HG03442 (cell line): ENCODE measurements around the gene MPHOSPH9.

Experiments
- ATAC-seq: cut with Tn5 transposase; IDR thresholded peaks from one replicate; pipeline ENCODE4 v1.9.1; 2021; ENCODE audit warnings: mild to moderate bottlenecking, moderate library complexity; ENCODE audit not compliant: unreplicated experiment

Gene MPHOSPH9

DNA sequence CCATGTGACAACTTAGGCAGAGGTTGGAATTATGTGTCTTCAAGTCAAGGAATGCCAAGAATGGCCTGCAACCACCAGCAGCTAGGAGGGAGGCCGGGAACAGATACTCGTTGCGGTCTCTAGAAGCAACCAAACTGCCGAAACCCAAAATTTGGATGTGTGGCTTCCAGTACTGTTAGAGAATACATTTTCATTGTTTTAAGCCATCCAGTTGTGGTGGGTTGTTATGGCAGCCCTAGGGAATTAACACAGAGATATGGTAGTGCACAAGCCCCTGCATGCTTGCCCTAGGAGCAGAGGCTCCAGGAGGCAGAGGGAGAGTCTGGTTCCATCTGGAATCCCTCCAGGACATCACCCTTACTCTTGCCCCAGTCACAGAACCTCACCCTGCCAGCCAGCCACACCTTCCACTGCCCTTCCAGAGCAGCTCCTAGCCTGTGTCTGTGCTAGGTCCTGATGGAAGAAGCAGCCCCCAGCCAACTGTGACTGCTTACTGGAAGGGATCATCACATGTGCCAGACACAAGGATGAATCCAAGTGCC, 101.6 kb downstream of the MPHOSPH9 start:
- ATAC-seq = no peak

DNA sequence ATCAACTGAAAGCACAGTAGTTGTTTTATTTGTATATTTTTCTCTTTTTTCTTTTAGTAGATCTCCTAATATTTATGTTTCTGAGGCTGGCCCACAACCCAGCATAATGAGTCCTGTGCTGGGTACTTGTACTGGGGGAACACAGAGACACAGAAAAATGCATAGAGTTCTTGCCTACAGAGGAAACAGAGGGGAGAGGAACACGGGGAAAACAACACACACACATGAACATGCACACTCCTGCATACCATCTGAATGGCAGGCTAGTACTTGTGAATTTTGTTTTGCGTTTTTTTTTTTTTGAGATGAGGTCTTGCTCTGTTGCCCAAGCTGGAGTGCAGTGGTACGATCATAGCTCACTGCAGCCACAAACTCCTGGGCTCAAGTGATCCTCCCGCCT, 103.3 kb downstream of the MPHOSPH9 start:
- no peak for ATAC-seq

DNA sequence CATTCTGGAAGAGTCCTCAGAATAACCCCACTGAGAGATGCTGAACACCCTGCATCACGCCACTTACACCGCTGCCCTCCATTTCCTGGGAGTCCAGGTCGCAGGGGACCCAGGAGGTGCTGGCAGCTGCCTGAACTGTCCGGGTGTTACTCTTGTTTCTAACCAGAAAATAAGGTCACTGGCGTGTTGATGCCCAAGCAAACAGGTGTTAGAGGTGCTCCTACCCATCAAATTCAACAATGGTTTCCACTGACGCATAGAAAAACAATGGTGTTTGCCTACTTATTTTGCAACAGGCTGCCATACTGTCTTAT, 105.8 kb downstream of the MPHOSPH9 start:
- ATAC-seq = no peak

DNA sequence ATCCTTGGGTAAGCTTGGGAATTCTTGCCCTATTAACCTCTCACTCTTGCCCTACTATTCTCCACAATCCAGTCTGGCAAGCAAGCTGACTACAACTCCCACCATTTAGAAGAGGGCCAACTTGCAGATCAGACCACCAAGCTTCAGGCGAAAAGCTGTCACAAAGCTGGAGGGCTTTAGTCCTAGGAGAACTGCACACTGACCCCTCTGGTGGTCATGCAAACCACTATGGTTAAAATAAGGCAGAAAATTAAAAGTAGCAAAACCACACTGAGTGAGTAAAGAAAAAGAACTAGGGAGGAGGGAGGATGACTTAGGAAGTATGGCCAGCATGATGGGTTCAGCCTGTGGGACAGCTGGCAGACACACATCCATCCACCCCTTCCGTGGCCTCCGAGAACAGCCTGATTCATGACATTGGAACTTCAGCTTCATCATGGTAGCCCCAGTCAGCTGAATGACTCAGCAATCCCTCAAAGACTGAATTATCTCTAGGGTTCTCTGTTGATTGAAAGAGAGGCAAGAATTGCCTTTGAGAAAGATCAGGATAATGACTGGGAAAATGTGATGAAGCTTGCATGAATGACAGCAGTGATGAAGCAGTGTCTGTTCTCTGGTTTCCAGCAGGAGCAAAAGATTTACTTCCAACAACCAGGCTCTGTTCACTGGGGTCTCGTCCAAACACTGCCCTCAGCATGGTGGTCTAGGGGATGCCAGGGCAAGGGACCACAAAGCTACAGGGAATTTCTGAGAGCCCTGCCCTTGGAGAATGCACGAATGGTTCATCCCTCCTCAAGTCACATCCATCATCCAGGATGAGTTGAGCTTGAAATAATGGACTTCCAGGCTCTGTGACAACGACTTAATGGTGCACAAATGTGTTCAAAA, 106.4 kb downstream of the MPHOSPH9 start:
- ATAC-seq = no peak

DNA sequence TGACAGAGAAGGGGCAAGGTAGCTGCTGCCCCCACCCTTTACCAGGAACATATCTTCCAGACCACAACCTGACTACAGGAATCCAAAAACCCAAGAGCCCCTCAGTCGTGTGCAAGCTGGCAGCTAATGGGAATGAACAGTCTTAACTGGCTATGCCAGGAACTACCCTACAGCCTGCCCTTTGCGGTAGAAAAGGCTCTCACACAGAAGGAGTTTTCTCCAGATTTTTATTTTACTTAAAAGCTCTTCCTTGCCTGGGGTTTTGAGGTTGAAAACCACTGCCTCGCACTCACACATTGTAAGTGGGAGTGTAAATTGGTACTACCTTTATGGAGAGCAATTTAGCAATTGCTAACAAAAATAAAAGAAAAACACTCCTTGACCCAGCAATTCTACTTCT, 110.3 kb downstream of the MPHOSPH9 start:
- ATAC-seq = no peak

DNA sequence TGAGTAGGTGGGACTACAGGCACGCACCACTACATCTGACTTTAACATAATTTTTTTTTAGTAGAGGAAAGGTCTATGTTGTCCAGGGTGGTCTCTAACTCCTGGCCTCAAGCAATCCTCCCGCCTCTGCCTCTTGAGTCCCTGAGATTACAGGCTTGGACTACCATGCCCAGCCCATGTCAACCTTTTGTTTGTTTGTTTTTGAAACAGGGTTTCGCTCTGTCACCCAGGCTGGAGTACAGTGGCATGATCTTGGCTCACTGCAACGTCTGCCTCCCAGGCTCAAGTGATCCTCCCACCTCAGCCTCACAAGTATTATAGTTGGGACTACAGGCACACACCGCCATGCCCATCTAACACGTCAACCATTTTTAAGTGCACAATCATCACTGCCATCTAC, 111.3 kb downstream of the MPHOSPH9 start:
- ATAC-seq = no peak

DNA sequence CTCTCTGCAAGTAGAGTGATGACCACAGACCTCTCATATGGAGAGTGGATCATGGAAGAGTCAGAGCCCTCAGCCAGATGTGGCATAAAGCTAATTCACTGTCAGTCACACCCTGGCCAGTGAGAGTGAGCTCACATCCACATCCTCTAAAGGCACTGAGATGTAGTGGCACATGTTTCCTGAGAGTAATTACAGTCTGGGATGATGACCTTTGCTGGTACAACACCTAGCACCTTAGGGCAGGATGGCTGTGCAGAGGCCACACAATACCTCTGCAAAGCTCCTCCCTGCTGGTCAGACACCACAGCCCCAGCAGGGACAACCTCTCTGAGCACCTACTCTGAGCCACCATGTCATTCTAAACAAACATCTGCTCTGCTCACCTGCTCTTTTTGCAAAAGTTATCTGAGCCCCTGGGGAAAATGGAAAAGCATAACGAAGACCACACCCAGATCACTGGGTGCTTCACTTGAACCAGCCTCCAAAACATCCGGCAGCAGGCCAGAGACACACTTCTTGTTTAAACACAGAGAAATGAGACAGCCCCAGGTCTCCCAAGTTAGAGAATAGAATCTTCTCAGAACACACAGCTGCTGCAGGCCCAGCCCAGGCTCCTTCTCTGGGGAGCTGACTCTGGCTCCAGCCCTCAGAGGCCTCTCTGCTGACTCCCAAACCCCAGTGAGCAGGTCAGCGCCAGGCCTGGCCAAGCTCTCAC, 112.3 kb downstream of the MPHOSPH9 start:
- ATAC-seq = peak; percentile 22

DNA sequence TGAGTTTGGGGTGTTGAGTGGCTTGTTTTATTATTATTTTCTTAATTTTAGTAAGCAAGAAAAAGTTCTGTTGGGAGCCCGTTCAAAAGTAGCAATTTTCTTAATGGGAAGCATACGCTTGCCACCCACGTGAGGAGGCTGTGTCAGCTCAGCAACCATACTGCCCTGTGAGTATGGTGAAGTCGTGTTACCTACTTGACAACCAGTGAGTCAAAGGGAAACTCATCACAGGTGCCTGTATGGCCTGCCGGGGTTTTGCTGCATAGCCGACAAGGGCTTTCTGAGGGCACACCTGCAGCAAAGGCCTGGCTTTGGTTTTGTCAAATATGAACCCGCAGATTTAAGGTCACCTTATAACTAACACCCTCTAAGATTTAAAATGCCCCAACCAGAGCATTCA, 113.1 kb downstream of the MPHOSPH9 start:
- peak; percentile 77 for ATAC-seq

DNA sequence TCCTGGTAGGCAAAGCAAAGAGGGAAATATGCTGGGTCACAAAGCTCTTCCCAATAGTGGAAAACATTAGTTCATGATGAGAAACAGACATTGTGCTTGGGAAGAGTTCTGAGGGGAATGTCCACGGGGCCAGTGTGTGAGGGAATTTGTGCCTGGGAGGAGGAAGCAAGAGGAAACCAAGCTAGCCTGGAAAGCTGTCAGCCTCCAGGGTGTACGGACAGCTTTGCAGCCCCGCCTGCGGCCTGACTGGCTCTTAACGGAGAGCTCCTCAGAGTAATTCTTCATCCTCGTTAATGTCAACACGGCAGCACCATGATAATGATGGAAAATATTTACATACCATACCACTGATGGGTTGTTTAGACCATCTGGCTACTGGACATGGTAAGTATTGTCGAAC, 114.4 kb downstream of the MPHOSPH9 start:
- no peak for ATAC-seq

DNA sequence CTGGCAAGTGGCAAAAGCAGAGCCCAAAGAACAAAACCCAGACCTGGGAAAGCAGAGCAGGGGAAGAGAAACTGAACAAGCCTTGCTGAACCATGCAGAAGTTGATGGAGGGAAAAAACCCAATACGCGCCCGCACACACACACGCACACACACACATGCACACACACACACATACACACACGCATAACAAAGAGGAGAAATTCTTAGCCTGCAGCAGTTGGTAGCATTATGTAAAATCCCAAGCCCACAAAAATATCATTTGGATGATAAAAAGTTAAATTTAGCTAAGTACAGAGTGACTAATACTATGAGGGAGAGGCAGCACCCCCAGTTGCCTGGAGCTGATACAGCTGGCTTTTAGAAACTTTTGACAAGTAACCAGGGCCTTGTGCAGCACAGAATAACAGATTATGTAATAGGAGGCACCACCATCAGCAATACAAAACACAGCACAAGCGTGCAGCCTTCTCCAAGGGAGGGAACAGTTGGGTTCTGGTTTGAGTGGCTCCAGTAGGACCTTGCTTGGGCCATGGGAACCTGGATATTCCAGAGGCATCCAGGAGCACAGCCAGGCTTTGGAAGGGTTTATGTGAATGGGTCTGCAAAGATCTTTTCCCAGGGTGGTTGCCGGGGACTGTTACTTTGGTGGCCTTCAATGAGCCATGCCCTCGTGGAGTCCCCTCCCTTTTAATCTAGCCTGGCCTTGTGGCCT, 117.4 kb downstream of the MPHOSPH9 start:
- ATAC-seq = no peak

DNA sequence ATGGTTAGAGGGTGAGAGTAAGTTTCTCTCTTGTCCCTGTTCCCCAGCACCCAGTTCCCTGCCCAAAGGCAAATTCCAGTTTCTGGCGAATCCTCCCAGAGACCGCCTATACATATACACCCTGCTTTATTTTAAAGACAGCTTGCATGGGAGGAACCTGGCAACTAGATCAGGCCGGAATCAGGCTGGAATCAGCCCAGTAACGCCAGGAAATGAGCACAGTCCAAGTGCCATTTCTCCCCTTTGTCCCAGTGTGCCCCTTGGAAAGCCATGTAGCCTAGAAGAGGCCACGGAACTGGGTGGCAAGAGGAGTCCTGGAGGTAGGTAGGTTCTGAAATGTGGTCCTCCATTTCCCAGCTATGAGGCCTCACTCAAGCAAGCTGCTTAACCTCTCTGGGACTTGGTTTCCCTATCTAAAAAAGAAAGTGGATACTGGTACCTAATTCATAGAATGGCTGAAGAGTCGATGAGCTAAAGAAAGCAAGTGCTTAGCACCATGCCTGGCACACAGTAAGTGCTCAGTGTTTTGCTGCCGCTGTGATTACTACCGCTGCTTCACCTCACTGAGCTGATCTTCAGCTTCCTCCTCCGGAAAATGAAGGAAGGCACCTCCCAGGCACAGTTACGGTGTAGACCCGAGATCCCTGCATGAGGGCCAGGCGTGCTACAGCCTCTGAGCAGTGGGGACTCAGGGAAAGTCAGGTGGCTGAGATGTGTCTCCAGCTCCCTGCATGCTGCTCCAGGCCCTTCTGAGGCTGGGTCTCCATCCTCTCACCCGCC, 118.4 kb downstream of the MPHOSPH9 start:
- no peak for ATAC-seq

DNA sequence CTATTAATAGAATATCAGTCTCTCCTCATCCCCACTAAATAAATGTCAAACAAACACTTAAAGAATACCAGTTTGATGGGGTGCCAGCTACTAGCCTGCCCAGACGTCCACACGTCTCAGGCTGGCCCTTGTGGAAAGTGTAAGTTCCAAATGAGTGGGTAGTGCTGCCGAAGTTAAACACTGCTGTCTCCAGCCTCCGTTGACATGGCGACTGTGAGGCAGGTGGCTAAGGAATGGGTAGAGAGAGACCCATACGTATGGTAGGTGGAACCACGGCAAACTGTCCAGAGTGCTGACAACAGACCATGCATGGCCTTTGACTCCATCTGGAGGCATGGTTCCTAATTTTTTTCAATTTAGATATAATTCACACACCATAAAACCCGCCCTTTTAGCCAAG, 119.9 kb downstream of the MPHOSPH9 start:
- no peak for ATAC-seq

DNA sequence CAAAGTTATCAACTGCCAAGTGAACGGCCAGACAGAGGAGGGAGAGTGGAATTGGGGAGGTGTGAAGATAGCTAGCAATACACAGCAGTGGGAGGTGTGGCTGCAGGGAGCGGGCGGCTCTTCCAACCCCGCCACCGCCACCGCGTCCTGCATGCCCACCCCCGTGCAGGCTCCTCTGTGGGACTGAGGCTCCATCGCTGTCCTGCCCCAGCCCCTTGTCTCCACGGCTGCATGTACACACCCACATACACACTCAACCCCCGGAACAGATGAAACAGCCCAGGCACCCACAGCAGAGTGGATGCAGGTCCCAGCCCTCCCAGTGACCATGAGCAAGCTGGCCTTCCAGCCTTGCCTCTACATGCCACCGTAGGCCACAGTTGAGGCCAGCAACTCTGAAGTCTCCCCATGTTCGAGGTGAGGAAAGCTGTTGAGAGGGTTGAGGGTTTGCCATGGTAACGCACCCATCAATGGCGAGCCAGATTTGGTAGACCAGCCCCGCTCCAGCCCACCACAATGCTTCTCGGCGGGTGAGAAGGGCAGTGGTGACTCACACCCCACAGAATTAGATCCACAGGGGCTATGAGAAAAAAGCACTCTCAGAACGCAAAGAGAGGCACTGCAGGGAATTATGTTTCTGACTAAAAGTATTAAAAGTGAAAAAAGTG, 121.3 kb downstream of the MPHOSPH9 start:
- no peak for ATAC-seq

DNA sequence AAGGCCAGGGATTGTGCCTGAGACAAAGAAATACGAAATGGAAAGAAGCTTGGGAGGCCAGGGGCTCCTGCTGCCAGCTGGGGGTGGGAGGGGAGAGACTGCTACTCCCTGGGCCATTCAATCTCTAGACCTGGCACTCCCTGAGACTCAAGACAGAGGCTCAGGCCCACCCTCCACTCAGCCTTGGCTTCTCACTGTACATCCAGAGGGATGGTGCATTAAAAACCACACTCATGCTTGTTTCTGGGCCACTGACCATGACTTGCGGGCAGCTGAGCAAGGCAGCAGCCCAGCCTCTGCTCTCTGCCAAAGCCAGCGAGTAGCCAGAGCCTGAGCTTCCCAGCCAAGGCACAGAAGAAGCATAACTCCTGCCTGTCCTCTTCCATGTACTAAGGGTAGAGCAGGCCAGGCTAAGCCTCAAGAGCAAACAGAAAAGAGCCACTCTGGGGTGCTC, 123.6 kb downstream of the MPHOSPH9 start:
- no peak for ATAC-seq

DNA sequence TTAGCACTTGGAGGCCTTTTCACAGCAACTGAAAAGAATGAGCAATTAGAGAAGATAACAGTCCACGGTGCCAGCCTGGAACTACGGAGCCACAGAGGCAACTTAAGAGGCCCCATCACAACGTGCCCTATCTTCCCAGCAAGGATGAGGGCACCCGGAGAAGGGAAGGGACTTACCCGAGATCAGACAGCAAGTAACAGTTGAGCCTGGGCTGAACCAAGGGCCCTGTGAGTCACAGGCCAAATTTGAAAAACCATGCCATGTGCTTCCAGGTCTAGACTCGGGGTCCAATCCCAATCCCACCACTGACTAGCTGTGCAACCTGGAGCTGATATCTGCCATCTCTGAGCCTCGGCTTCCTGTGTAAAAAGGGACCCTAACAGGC, 124.3 kb downstream of the MPHOSPH9 start:
- ATAC-seq = no peak

DNA sequence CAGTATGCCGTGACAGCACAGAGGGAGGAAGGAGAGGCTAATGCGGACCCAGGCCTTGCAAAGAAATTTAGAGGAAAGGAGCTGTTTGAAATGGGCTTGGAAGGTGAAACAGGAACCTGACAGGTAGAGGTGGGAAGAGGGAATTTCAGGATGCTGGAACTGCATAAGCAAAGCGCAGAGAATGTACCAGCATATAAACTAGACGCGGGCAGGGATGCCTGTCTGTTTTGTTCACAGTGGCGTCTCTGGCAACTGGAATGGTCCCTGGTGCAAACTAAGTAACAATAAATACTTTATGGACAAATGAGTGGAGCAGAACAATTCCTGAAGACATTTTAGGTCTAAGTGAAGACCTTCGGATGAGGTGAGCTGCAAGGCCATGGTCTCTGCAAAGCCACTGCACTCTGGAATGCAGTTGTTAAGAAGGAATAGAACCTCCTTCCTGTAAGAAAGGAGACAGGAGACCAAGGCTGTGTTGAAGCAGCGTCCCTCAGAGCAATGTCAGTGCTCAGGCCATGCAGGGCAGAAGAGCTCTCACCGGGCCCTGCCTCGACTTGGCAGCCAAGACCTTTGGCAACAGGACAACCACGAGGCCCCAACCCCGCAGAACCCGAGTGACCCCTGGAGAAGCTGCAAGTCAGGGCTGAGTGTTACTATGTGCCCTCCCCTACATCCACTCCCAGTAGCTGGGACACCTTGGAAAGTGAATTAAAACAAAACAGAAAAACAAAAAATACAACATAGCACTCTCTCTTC, 124.8 kb downstream of the MPHOSPH9 start:
- no peak for ATAC-seq

DNA sequence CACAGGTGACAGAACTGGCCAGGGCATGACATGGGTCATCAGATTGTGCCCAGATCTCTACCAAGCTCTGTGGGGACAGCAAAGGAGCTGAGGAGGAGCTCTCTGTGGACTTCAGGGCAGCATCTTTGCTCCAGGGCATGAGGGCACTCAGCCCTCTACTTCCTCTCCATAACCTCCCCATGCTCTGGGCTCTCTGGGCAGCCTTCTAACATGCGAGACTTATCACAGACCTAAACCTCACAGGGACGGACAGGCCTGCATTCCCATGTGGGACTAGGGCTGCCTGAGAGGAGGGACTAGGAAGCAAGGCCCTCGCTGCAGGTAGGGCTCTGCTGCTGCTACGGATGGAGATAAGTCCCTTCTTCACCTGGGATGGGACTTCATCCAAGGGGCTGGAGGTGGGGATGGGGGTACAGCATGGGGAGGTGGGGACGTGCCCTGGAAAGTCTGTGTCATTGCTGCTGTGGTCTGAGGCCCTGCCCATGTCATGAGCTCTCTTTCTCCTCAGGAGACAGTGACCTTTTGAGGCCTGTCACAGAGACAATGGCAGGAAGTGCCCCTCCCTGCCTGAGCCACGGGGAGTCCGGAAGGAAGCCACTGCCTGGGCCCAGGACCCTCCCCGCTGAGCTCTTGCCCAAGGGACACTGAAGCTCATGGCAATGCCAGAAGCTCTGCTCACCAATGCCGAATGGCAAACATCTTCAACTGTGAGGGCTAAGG, 126.1 kb downstream of the MPHOSPH9 start:
- ATAC-seq = no peak

DNA sequence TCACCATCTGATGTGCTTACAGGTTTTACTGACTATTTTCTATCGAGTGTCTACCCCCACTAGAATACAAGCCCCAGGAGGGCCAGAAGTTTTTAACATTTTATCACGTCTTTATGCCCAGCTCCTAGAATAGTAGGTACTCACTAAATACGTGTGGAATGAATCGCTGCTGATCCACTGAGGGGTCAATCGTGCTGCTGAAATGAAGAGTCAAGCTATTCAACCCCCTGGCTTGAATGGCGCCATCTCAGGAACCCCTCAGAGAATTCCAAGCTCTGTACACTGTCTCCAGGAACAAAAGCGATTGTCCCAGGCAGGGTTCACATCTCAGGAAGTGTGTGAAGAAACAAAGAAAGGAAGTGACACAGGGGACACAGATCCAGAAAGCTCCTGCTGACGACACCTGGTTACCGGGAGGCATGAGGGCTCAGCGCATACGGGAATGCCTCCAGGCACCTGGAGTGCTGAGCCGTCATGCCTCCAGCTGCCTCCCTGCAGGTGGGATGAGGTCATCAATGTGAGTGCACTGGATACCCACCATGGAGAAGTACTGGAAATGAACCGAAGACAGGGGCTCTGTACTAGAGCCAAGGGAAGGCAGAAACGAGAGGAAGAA, 127.6 kb downstream of the MPHOSPH9 start:
- no peak for ATAC-seq
